Superior temporal gyrus (tissue), 1 donor: Measurements from ENCODE around the gene ACTR3C.
"Not testable (repeated sequence)": the region's sequence is repeated elsewhere in the genome, so short reads cannot be mapped to it uniquely, and the experiment has no call there.

Source experiments
- DNase-seq: peaks from one replicate; pipeline ENCODE4 v3.0.0-alpha.2; 2016; ENCODE audit errors: extremely low spot score

ACTR3C gene

GRCh38 chr7:150202894-150203293 is 120.5 kb downstream of the ACTR3C start:
- DNase-seq, result not testable (repeated sequence)
